Body of pancreas (tissue), 4 donors: ENCODE results near the gene KDM2A. TPM values are rescaled to one million over a fixed set of nuclear protein-coding genes. Genes with fewer than 3 reads are reported as not detected.
A peak's percentile ranks its signal among the peaks of the same experiment; 100 is the strongest.
"Not testable (repeated sequence)": the region's sequence is repeated elsewhere in the genome, so short reads cannot be mapped to it uniquely, and the experiment has no call there.

Source experiments
- ATAC-seq: fragments of 150-250 bp; one replicate; pipeline ENCODE4 v1.9.1; 2016
- DNase-seq, 4 donors: peaks; one replicate each; pipeline ENCODE4 v3.0.0-alpha.2; 2019
- H3K27ac ChIP-seq, 4 donors: fragments of 200-600 bp; sonication (generic); 1 replicate in 3 of 4; 2 replicates in 1 of 4; pipeline versions ENCODE4 v1.5.1 to v1.6.1; 2016 to 2019; ENCODE audit warnings: mild to moderate bottlenecking in 1 of 4, mixed read lengths in 1 of 4, moderate library complexity in 1 of 4
- H3K27me3 ChIP-seq, 2 donors: fragments of 200-600 bp; sonication (generic); one replicate each; pipeline ENCODE4 v1.6.0; 2016; ENCODE audit warnings: mild to moderate bottlenecking in 1 of 2
- H3K36me3 ChIP-seq, 2 donors: fragments of 200-600 bp; sonication (generic); replicated peaks in 1 of 2; 2 replicates each; pipeline ENCODE4 v1.5.1; 2016; ENCODE audit warnings: low read depth in 2 of 2; ENCODE audit not compliant: insufficient read depth in 1 of 2
- H3K4me1 ChIP-seq: fragments of 200-600 bp; sonication (generic); one replicate; pipeline ENCODE4 v1.6.0; 2016
- H3K4me3 ChIP-seq, 2 donors: fragments of 200-600 bp; sonication (generic); 1 replicate in 1 of 2; 2 replicates in 1 of 2; pipeline ENCODE4 v1.5.1; 2016 to 2019
- H3K9me3 ChIP-seq, 3 donors: fragments of 200-600 bp; sonication (generic); 1 replicate in 2 of 3; 2 replicates in 1 of 3; pipeline ENCODE4 v1.5.1; 2016
- POLR2A ChIP-seq, 3 donors: fragments of 450-650 bp; IDR thresholded peaks; one replicate each; pipeline ENCODE4 v1.6.1; 2016; ENCODE audit warnings: antibody characterized with exemption in 3 of 3, mild to moderate bottlenecking in 2 of 3
- WGBS, 2 donors: methylation state at CpG; one replicate each; pipeline ENCODE4 v1.1.5; 2017; 5-methylcytosine and 5-hydroxymethylcytosine counted together
- intact Hi-C: fragments of 100-400 bp; cut with DNase I; formaldehyde crosslinking; loops from one replicate; pipeline ENCODE4 v1.15.1; 2023
- total RNA-seq, 2 donors: library from RNA; depleted of rRNA; stranded (reverse); fragments of >200 nt; gene quantifications; one replicate each; pipeline ENCODE4 v1.1.0, GENCODE V29; 2016
- TF ChIP-seq, protein P1 (sequence below), 7 experiments: fragments of 450-650 bp in 4 of 7; fragments of 200-600 bp in 3 of 7; sonication (generic) in 3 of 7; IDR thresholded peaks; one replicate each; pipeline ENCODE4 v1.5.1; 2016 to 2019; ENCODE audit warnings: antibody characterized with exemption in 7 of 7

Gene KDM2A
- total RNA-seq, 2 donors from 2014 or later: 26.5 to 29.0 TPM

DNA sequence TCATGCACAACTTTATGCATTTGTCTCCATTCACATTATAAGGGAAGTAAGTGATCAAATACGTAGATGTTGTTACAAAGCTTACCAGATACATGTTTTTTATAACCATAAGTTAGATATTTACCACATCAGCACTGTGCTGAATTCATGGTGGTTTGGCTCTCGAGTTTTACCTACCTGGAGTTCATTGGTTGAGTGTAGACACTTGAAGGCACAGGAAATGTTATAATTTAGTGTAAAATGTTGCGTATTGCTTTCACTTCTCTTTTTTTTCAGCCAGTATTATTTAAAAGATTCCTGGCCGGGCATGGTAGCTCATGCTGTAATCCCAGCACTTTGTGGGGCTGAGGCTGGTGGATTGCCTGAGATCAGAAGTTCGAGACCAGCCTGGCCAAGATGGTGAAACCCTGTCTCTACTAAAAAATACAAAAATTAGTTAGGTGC, 94.1 kb downstream of the KDM2A start:
- peak in 1 of 4 donors; percentile 5 for DNase-seq
- H3K27ac ChIP-seq: no peak overlapping the region
- TF ChIP-seq, protein P1, sequence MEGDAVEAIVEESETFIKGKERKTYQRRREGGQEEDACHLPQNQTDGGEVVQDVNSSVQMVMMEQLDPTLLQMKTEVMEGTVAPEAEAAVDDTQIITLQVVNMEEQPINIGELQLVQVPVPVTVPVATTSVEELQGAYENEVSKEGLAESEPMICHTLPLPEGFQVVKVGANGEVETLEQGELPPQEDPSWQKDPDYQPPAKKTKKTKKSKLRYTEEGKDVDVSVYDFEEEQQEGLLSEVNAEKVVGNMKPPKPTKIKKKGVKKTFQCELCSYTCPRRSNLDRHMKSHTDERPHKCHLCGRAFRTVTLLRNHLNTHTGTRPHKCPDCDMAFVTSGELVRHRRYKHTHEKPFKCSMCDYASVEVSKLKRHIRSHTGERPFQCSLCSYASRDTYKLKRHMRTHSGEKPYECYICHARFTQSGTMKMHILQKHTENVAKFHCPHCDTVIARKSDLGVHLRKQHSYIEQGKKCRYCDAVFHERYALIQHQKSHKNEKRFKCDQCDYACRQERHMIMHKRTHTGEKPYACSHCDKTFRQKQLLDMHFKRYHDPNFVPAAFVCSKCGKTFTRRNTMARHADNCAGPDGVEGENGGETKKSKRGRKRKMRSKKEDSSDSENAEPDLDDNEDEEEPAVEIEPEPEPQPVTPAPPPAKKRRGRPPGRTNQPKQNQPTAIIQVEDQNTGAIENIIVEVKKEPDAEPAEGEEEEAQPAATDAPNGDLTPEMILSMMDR (IDR thresholded peaks at IDR 0.05): no peak
- no peak for TF ChIP-seq POLR2A (IDR thresholded peaks at IDR 0.05)
- no peaks in the 10 kb centered on the region for H3K9me3 ChIP-seq
- peaks cover 7 to 9% of the 10 kb centered on the region in 2 donors for H3K36me3 ChIP-seq
- no peaks in the 10 kb centered on the region for H3K4me1 ChIP-seq
- WGBS, 2 donors: 72 to 84% methylated on average over 5 of the region's 5 CpGs
- H3K27me3 ChIP-seq: no peaks in the 10 kb centered on the region
- no peak for ATAC-seq
- no peak overlapping the region for H3K4me3 ChIP-seq
- intact Hi-C loops: no loop called here

DNA sequence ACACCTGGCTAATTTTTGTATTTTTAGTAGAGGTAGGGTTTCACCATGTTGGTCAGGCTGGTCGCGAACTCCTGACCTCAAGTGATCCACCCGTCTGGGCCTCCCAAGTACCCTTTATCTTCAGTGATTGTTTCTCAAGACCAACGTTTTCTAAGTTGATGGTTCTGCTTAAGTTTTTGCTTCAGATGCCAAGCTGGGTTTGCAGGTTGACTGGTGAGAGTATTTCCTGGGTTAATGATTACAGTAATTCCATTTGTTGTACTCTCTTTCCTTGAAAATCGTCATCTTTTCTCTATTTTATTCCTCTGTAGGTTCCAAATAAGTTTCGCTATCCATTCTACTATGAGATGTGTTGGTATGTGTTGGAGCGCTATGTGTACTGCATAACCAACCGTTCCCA, 108.7 kb downstream of the KDM2A start:
- ATAC-seq: no peak

DNA sequence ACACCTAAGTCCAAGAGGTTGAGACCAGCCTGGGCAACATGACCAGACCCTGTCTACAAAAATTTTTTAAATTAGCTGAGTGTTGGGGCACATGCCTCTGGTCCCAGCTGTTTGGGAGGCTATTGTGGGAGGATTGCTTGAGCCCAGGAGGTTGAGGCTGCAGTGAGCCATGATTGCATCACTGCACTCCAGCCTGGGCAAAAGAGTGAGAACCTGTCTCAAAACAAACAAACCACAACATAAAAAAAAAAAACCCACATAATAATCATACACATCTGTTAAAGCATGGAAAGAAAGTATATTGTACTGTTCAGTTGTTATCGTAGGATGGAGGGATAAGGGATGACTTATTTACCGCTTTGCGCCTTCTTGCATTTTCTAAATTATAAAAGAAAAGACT, 111.3 kb downstream of the KDM2A start:
- Histone ChIP-seq H3K4me3 (no peak overlapping the region), H3K27me3 (no peaks in the 10 kb centered on the region), H3K4me1 (no peaks in the 10 kb centered on the region), H3K27ac (no peak overlapping the region), H3K9me3 (no peaks in the 10 kb centered on the region), H3K36me3 (peaks cover 0 to 10% of the 10 kb centered on the region in 2 donors)
- TF ChIP-seq POLR2A (IDR thresholded peaks at IDR 0.05): no peak
- TF ChIP-seq, protein P1 (IDR thresholded peaks at IDR 0.05): no peak
- intact Hi-C loops: no loop called here
- 95 to 99% methylated on average over 3 of the region's 3 CpGs for WGBS, 2 donors
- ATAC-seq (no peak), DNase-seq (no peak)

More for the DNA sequence above, 108.7 kb downstream of the KDM2A start:
- H3K4me1 ChIP-seq: no peaks in the 10 kb centered on the region
- H3K36me3 ChIP-seq: peaks cover 0 to 13% of the 10 kb centered on the region in 2 donors
- intact Hi-C loops: no loop called here
- no peaks in the 10 kb centered on the region for H3K27me3 ChIP-seq
- TF ChIP-seq POLR2A (IDR thresholded peaks at IDR 0.05): no peak
- TF ChIP-seq, protein P1 (IDR thresholded peaks at IDR 0.05): no peak
- H3K27ac ChIP-seq: no peak overlapping the region
- H3K9me3 ChIP-seq: no peaks in the 10 kb centered on the region
- no peak for DNase-seq
- 73 to 77% methylated on average over 8 of the region's 8 CpGs for WGBS, 2 donors
- no peak overlapping the region for H3K4me3 ChIP-seq

DNA sequence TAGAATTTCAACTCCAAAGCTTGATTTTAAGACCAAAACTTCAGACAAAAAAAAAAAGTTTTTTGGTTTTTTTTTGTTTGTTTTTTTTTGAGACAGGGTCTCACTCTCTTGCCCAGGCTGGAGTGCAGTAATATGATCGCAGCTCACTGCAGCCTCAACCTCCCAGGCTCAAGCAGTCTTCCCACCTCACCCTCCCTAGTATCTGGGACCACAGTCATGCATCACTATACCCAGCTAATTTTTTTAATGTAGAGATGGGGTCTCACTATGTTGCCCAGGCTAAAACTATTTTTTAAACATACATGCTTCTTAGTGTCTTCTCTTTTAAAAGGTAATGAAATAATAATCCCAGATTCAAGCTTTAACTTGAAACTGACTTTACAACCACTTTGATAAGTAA, 111.8 kb downstream of the KDM2A start:
- no peak overlapping the region for H3K27ac ChIP-seq
- no peak overlapping the region for H3K4me3 ChIP-seq
- 86 to 95% methylated on average over 1 of the region's 1 CpG for WGBS, 2 donors
- peaks cover 0 to 10% of the 10 kb centered on the region in 2 donors for H3K36me3 ChIP-seq
- H3K9me3 ChIP-seq: no peaks in the 10 kb centered on the region
- TF ChIP-seq, protein P1 (IDR thresholded peaks at IDR 0.05): no peak
- TF ChIP-seq POLR2A (IDR thresholded peaks at IDR 0.05): no peak
- DNase-seq: no peak
- H3K4me1 ChIP-seq: no peaks in the 10 kb centered on the region
- no peaks in the 10 kb centered on the region for H3K27me3 ChIP-seq
- no peak for ATAC-seq
- intact Hi-C loops: no loop called here

DNA sequence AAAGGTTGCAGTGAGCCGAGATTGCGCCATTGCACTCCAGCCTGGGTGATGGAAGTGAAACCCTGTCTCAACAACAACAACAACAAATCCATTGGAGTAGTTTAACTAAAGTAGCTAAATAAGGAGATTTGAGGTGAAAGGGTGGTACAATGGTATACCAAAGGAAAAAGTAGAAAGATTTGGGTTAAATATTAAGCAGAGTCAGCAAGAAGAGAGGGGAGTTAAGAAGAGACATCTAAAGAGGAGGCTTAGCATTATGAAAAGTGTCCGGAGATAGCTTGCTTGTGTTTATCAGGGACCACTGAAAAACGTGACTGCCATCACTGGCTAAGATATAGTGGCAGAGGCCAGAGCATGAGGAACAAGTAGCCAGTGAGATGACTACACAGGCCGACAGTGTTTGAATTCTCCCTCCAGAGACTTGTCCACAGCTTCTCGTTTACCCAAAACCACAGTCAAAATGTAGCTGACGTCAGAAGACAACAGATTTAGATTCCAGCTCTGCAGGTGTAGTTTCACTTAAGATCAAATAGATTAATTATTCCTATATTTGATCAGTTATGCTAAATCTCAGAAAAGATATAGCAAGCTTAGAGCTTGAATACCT, 114.6 kb downstream of the KDM2A start:
- no peaks in the 10 kb centered on the region for H3K27me3 ChIP-seq
- H3K9me3 ChIP-seq: no peaks in the 10 kb centered on the region
- intact Hi-C loops: no loop called here
- H3K27ac ChIP-seq: no peak overlapping the region
- ATAC-seq (no peak), DNase-seq (no peak)
- 75% methylated on average over 7 of the region's 7 CpGs for WGBS, 2 donors
- no peak overlapping the region for H3K4me3 ChIP-seq
- peaks cover 5% of the 10 kb centered on the region for H3K4me1 ChIP-seq
- H3K36me3 ChIP-seq: peaks cover 0 to 5% of the 10 kb centered on the region in 2 donors
- TF ChIP-seq, protein P1 (IDR thresholded peaks at IDR 0.05): no peak
- no peak for TF ChIP-seq POLR2A (IDR thresholded peaks at IDR 0.05)

DNA sequence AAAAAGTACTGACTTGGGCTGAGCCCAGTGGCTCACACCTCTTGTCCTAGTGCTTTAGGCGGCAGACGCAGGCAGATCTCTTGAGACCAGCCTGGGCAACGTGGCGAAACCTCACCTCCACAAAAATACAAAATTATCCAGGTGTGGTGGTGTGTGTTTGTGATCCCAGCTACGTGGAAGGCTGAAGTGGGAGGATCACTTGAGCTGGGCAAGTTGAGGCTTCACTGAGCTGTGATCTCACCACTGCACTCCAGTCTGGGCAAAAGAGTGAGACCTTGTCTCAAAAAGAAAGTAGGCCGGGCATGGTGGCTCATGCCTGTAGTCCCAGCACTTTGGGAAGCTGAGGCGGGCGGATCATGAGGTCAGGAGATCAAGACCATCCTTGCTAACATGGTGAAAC, 115.5 kb downstream of the KDM2A start:
- WGBS, 2 donors: 96% methylated on average over 8 of the region's 8 CpGs

More for the DNA sequence above, 115.5 kb downstream of the KDM2A start:
- H3K4me3 ChIP-seq, H3K9me3 ChIP-seq, DNase-seq, H3K27me3 ChIP-seq, intact Hi-C loops, H3K36me3 ChIP-seq, H3K27ac ChIP-seq, ATAC-seq: not testable (repeated sequence)
- peaks cover 14% of the 10 kb centered on the region for H3K4me1 ChIP-seq
